Activated gamma-delta T cell treated with anti-CD3 and anti-CD28 coated beads, Interleukin-2, amount 50 U/mL, for 16 hours (primary cell): ENCODE measurements around the gene SAMD15.
"Not testable (repeated sequence)": the region's sequence is repeated elsewhere in the genome, so short reads cannot be mapped to it uniquely, and the experiment has no call there.

Source experiments
- DNase-seq: peaks from one replicate; pipeline ENCODE4 v3.0.0-alpha.2; 2020; ENCODE audit warnings: low read depth

SAMD15 gene

GRCh38 chr14:77375973-77376770 lies 1.0 kb upstream of the SAMD15 start:
- peak; percentile 4 for DNase-seq

GRCh38 chr14:77377502-77377844 lies 294 bp downstream of the SAMD15 start:
- no peak for DNase-seq

- DNase-seq = no peak
Measured at GRCh38 chr14:77378701-77379100, 1.5 kb downstream of the SAMD15 start.

GRCh38 chr14:77390188-77390587 lies 13.0 kb downstream of the SAMD15 start:
- no peak for DNase-seq

- no peak for DNase-seq
Measured at GRCh38 chr14:77400216-77400615, 23.0 kb downstream of the SAMD15 start.

GRCh38 chr14:77403768-77404167 lies 26.6 kb downstream of the SAMD15 start:
- DNase-seq = no peak

GRCh38 chr14:77406086-77406485 lies 28.9 kb downstream of the SAMD15 start:
- DNase-seq = no peak

GRCh38 chr14:77406718-77407117 lies 29.5 kb downstream of the SAMD15 start:
- DNase-seq = no peak

- DNase-seq = no peak
Measured at GRCh38 chr14:77407158-77407557, 30.0 kb downstream of the SAMD15 start.

GRCh38 chr14:77409131-77409533 lies 32.0 kb downstream of the SAMD15 start:
- DNase-seq = no peak

- not testable (repeated sequence) for DNase-seq
Measured at GRCh38 chr14:77415403-77416030, 38.3 kb downstream of the SAMD15 start.

GRCh38 chr14:77416098-77416497 lies 38.9 kb downstream of the SAMD15 start:
- DNase-seq = not testable (repeated sequence)

GRCh38 chr14:77416836-77417235 lies 39.7 kb downstream of the SAMD15 start:
- DNase-seq = no peak

GRCh38 chr14:77421201-77421600 lies 44.0 kb downstream of the SAMD15 start:
- no peak for DNase-seq

- no peak for DNase-seq
Measured at GRCh38 chr14:77423423-77423822, 46.2 kb downstream of the SAMD15 start, which contains the start of gene NOXRED1. NOXRED1 (minus strand) TSS chr14:77423523; CDS start chr14:77422889, 634 bp downstream.

- no peak for DNase-seq
Measured at GRCh38 chr14:77424862-77425261, 47.7 kb downstream of the SAMD15 start.

- no peak for DNase-seq
Measured at GRCh38 chr14:77426396-77426795, 49.2 kb downstream of the SAMD15 start.

- no peak for DNase-seq
Measured at GRCh38 chr14:77436042-77436441, 58.9 kb downstream of the SAMD15 start.

- DNase-seq = no peak
Measured at GRCh38 chr14:77438596-77438995, 61.4 kb downstream of the SAMD15 start.

GRCh38 chr14:77439861-77440260 lies 62.7 kb downstream of the SAMD15 start:
- DNase-seq = no peak
